NCI-H2196 treated with DMSO at 0.1 percent for 48 hours (cell line): Measurements from ENCODE around the gene CDH4.

Source experiments
- DNase-seq: peaks from one replicate; lab custom pipeline; 2025; ENCODE audit not compliant: unreplicated experiment; lab: John Stamatoyannopoulos, UW

Gene CDH4

DNA sequence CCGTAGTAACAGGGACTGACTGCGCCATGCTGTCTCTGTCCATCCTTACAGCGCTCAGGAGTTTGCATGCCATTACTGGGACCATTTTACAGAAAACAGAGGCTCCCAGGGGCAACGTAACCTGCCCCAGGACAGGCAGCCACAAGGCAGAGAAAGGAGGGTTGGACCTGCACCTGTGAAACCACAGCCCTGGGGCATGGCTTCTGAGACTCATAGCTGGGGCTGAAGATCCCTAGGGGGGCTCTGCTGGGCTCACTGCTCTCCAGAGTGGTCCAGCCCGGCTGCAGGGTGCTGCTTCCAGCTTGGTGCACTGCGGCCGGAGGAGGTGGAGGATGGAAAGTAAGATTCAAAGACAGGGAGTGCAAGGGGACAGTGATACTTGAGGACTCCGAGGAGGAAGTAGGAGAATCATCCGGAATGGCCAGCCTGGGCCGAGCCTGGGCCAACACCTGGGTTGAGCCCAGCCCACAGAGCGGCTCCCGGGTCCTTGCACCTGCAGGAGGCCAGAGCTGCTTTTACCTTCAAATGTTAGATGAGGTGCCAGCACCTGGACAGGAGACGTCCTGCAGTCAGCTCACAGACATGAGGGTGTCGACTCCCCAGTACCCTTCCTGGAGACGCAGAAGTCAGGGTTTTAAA is 183.2 kb downstream of the CDH4 start:
- DNase-seq: no peak

DNA sequence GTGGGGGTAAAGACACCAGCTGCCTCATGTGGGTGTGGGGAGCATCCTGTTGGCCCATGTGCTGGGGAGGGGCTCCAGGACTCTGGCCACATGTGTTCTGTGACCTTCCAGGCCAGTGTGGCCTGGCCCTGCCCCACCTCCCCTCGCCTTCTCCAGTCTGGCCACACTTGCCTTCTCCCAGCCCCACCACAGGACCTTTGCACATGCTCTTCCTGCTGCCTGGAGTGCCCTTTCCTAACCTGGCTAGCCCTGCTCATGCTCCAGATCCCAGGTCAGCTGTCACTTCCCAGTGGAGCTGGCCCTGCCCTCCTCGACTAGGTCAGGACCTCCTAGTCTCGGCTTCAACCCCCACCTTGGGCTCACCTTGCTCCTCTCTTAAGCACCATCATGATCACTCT is 183.8 kb downstream of the CDH4 start:
- no peak for DNase-seq

DNA sequence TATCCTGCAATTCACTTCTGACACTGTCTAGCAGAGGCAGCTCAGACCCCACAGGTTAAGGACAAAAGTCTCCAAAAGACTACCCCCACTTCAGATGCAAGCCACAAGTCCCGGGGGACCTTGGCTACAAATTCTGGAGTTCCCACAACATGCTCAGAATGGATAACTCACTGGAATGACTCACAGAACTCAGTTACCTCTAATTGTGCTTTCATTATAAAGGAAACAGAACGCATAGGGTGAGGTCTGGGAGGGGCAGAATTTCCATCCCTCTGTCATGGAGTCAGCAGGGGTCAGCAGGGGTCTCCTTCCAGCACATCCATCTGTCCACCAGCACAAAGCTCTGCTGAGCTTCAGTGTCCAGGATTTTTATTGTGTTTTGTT is 184.2 kb downstream of the CDH4 start:
- no peak for DNase-seq

DNA sequence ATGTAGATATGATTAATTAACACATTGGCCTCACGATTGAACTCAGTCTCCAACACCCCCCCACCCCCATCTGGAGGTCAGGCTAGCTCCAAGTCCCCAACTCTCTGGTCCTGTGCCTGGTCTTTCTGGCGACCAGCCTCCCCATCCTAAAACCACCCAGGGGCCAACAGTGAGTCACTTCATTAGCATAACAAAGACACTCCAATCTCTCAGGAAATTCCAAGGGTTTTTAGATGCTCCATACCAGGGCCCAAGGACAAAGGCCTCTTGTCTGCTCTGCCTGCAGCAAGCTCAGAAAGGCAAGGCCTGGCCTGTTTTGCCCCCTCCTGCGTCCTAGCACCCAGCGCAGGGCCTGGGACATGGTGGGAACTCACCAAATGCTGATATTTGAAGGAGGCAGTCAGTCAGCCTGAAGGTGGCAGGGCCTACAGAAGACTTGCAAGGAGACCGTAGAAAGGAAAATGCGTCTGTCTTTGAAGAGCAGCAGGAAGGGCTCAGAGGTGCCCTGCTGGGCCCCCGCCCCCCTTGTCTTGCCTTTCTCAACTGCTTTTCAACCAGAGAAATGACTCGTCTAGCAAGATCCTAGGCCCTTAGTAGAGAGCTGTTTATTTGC is 184.7 kb downstream of the CDH4 start:
- DNase-seq: no peak

DNA sequence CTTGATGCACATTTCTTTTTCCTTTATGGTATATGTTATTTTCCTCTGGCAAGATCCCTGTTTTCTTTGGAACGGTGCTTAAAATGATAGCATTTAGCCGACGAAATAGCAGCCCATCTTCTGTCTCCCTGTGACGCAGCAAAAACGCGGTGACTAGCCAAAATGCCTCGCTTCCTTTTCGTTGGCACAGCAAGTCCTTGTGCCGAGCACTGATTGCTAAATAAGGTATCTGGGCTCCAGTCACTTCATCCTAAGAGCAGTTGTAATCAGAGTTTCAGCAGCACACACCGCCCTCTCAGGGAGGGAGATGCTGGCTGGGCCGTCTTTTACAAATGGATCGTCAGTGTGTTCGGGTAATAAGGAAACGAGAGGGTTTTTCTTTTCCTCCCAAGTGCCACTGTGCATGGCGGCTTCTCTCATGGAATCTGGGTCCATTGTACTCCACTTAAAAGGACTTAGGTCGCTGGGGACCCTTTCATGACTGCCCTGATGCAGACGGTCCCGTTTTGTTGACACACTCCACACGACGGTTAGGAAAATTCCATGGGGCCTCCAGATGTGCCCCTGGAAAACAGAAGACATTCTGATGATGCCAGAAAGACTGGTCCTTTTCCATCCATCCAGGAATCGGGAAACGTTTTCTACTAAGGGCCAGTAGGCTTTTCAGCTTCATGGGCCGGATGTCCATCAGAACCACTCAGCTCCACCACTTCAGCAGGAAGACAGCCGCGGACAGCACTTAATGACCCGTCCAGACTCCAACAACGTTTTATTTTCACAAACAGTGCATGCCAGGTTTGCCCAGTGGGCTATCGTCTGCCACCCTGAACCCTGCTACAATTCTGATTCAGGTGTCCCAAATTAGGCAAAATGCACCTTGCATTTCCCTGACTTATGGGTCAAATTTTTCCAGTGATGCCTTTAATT is 185.5 kb downstream of the CDH4 start:
- no peak for DNase-seq

DNA sequence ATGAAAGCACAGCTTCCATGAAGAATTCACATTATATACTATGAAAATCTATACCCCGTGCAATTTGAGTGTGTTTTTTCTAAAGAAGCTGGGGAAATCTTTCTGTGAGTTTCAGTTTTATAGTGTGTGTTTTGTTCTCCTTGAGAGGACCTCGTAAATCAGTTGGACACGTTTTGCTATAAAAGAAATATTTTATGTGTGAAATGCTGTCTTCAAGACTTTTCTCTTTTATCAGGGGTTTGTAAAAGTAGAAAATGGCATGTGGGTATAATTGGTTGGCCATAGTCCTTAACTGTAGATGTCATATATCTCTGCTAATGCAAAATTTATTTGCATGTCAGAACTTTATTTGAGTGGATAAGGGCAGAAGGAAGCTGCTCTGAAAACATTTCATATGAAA is 186.2 kb downstream of the CDH4 start:
- no peak for DNase-seq

DNA sequence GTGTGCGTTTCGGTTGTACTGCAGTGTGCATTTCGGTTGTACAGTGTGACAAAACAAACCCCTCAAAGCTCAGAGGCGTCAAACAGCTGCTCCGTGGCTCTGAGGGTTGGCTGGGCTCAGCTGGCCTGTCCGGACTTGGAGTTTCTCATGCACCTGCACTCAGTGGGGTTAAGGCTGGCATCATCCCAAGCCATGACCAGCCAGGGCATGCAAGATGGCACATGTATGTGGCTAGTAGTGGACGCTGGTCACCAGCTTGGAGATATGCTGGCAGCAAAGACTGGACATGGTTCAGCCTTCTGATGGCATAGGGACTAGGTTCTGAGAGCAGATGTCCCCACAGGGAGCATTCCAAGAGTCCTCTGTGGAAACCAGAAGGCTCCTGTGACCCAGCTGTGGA is 187.2 kb downstream of the CDH4 start:
- DNase-seq: no peak

DNA sequence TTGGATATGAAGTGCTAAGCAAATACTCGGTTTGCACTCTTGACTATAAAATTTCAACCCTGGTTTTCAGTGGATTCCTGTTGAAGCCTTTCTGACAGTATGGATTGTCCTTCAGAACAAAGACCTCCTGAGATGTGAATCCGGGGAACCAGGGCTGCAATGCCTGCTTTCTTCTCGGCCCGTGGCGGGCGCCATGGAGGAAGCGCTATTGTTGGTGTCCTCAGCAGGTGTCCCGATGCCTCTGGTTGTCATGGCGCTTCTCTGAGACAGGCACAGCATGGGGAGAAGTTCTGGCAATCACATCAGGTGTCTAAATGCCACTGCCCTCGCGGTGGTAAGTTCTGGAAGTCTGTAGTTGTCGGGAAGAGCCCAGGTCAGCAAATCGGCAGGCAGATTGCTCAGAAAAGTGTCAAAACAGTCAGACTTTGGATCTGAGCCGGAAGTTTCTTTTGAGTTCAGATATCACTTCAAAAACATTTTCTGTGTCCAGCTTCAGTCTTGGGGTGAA is 188.5 kb downstream of the CDH4 start:
- no peak for DNase-seq

DNA sequence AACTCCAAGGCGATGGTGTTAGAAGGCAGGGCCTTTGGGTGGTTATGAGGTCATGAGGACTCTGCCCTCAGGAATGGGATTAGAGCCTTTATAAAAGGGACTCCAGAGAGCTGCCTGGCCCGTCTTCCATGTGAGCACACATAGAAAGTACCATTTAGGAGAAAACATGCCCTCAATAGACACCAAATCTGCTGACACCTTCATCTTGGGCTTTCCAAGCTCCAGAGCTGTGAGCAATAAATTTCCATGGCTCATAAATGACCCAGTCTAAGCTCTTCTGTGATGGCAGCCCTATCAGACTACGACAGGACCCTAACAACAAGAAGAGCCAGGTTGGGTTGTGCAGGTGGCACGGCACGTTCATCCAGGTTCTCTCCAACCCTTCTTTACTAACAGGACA is 189.5 kb downstream of the CDH4 start:
- DNase-seq: no peak

DNA sequence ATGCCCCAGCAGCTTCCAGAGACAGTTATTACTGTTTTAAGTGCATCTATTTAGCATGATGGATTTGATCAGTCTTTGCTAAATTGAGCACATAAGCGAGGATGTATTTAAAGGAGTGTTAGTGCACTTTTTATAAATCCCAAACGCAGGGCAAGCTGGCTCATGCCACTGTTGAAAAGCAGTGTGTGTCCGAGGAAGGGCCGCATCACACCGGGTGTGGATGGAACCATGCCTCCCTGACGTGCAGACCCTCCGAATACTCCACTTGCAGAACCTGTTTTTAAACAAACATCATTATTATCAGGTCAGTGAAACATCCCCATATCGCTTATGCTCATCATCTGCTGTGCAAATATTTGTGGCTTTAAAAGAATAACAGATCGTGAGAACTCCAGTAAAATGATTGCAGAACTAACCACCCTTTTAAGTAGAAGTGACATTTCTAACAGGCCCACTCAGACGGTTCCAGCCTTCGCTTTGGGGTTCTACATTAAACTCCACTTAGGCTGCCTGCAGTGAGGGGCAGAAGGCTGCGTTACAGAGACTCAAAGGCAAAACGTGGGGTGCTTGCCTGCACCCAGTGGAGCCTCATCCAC is 190.1 kb downstream of the CDH4 start:
- DNase-seq: no peak

DNA sequence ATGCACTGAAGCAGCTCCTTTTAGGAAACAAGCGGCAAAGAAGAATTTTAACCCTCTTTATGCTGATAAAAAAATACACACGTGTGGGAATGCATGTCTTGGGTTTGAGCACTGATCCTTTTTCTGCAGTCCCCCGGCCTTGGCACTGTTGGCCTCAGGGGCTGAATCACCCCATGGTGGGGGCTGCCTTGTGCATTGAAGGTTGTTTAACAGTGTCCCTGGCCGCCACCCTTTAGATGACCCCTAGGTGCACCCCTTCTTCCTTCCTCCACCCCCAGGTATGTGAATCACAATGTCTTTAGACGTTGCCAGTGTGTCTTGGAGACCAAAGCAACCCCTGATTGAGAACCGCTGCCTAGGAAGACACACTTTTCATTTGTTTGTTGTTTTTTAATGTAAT is 190.7 kb downstream of the CDH4 start:
- DNase-seq: no peak

DNA sequence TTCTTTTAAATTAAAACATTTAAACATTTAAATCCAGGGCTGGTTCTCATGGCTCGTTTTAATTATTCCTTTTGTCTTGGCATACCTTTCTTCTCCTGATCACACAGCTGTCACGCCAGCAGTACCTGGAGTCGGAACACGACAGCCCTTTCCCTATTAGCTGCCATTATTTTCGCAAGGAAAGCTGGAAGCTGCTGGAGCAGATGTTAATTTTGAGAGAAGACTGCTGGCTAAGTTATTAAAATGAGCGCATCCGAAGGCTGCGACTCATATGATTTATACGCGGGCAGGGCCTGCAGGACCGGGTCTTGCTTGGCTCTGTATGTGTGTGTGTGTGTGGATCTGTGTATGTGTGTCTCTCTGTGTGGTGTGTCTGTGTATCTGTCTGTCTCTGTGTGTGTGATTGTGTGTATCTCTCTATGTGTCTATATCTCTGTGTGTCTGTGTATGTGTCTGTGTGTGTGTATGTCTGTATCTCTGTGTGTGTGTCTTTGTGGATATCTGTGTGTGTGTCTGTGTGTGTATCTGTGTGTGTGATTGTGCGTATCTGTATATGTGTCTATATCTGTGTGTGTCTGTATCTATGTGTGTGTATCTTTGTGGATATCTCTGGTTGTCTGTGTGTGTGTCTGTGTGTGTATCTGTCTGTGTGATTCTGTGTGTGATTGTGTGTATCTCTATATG is 191.5 kb downstream of the CDH4 start:
- no peak for DNase-seq

DNA sequence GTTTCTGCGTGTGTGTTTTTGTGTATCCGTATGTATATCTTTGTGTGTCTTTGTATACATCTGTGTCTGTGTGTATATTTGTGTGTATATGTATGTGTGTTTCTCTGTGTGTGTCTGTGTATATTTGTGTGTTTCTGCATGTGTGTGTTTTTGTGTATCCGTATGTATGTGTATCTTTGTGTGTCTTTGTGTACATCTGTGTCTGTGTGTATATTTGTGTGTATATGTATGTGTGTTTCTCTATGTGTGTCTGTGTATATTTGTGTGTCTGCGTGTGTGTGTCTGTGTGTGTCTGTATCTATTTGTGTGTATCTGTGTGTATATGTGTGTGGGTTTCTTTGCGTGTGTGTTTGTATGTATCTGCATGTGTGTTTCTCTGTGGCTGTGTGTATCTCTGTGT is 192.6 kb downstream of the CDH4 start:
- no peak for DNase-seq

DNA sequence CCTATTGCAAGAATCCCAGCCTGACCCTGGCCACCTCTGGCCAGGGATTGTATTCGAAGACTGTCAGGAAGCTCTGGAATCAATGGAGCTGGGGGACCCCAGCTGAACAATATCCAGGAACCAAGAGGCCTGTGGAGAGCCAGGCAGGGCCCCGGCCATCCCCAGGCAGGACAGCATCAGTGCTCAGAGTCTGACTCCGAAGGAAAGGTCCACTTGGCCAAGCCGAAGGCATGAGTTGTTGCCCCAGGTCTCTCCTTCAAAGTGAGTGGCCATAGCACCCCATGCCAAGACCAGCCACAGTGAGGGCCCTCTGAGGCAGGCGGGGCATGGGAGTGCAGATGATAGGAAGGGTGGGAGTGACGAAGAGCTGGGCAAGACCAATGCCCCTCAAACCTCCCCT is 193.1 kb downstream of the CDH4 start:
- no peak for DNase-seq

DNA sequence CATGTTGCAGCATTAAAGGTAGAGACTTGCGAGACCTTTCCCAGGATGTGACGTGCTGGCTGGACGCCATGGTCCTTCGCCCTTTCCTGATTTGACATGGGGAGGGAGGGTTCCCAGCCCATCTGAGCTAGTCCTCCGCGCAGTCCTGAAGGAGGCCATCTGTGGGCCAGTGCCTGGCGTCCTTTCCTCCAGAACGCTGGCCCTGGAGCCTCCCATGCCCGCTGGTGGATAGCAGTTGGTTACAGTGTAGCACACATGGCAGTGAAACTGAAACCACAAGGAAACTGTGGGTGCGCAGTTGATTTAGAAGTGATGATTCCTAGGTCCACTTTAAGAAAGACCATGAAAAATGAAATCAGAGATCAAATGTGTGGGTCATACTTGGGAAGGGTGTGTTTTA is 193.7 kb downstream of the CDH4 start:
- DNase-seq: no peak

DNA sequence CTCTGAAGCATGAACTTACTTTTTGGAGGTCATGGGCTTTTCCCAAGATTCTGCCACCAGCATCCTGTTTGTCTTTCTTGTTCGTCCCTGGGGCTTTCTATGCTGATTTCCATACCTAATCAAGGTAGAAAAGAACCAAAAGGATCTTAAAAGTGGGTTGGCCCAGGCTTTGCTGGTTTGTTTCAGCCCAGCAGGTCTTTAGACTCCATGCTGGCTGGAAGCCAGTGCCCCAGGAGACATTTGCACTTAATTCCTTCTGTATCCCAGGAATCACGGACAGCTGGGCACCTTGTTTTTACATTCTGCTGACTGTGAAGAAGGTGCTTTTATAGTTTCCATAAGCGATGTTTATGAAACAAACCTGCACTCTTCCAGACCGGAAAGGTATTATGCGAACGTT is 195.9 kb downstream of the CDH4 start:
- no peak for DNase-seq

DNA sequence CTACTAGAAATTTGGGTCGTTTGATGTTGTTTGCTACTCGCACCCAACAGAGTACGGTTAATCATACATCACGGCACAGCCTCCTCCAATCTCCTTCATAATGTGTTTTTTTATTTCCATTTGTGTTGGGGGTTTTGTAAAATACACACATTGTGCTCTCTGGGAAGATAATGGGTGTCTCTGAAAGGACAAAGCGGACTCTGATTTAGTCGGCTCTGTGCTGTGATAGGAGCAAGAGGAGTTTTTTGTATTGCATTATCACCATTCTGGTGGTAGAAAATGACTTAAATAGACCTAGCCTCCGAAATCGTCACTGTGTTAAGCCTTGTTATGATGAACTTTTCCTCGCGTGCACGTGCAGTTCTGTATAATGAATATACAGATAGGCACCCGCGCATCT is 196.3 kb downstream of the CDH4 start:
- no peak for DNase-seq

DNA sequence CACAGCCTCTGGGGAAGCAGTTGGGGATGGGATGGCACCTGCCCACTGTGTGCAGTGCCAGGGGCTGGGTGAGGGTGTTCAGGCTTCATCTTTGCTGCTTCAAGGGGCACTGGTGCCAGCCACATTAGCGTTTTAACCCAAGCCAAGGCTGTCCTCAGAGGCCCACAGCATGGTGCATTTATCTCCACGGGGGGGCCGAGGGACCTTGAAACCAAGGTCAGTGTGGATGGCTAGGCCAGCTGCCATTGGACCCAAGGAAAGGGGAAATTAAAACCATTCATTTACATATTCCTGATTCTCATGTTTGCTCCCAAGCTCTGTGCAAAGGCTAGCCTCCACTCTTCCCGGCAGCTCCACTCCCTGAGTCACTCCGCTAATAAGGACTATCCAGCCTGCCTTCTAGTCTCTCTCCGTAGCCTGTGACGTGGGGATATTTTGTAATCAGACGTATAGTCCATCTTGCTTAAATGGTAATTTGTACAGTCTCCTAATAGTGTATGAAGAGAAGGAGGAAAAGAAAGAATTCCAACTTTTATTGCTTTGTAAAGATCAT is 197.1 kb downstream of the CDH4 start:
- DNase-seq: no peak

DNA sequence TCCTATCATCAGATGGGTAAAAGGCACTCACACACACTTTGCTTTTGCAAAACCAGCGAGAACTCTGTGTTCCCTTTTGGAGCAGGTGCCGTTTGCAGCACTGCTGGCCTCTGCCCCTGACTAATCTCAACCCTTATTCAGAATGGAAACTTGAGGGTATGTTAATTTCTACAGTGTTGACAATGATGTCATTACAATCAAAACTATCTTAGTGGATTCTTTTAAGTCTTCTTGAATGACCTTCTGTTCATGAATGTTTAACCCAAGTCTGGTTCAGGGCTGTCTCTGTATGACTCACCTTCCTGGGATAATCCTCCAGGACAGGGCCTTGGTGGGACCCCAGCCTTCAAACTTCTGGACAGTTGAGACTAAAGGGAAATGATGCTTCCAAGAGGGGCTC is 197.9 kb downstream of the CDH4 start:
- DNase-seq: no peak

DNA sequence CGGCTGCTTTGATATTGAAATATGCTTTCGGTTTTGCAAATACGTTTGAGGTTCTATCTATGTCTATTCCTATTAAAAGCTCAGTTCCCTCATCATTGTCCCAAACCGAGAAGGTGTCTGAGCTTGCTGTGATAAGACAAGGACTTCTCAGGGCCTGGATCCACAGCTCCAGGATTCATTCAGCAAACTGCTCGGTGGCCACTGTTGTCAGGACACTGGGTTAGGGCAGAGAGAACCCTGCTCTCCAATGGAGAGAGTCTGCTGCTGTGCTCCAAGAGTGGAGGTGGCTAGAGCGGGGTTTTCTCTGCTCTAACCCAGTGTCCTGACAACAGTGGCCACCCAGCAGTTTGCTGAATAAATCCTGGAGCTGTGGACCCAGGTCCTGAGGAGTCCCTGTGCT is 198.5 kb downstream of the CDH4 start:
- DNase-seq: no peak

DNA sequence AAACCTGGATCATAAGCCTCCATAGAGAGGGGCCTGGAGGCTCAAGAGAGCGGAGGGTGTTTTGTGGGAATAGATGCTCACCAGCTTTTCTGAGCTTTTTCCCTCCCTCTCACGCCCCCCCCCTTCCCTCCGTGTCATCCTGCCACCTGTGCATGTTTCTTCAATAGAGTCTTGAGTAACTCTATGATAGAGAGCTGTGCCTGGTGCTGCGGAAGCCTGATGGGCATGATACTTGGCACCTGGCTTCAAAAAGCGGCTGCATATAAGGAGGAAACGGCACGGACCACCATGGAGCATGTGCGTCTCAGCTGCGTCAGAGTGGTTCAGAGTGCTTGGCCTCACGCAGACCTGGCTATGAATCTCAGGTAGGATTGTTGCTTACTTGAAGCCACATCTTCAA is 198.9 kb downstream of the CDH4 start:
- DNase-seq: no peak
